HEK293 (cell line): ENCODE data around the gene TKTL2.
"Not testable (repeated sequence)": the region's sequence is repeated elsewhere in the genome, so short reads cannot be mapped to it uniquely, and the experiment has no call there.

ENCODE experiments used
- CTCF ChIA-PET: fragments of 350-600 bp; formaldehyde crosslinking; extraction: SDS; loops from one replicate; lab custom pipeline; 2021; ENCODE audit warnings: antibody characterized with exemption; lab: Yijun Ruan, JAX
- POLR2A ChIA-PET: fragments of 300-600 bp; formaldehyde crosslinking; extraction: SDS; loops from one replicate; lab custom pipeline; 2020; ENCODE audit warnings: antibody characterized with exemption, inconsistent platforms; lab: Yijun Ruan, JAX
- H3K27ac ChIP-seq: fragments of 200-500 bp; sonication (Bioruptor generic); 2 replicates; pipeline ENCODE4 v1.5.1; 2014; ENCODE audit warnings: low read depth, low read length, control low read depth, inconsistent platforms; ENCODE audit errors: extremely low read depth
- H3K36me3 ChIP-seq, 2 experiments: fragments of 200-500 bp in 1 of 2; sonication (Bioruptor generic) in 1 of 2; 1 replicate in 1 of 2; 2 replicates in 1 of 2; pipeline ENCODE4 v1.5.1; 2014 to 2017; ENCODE audit warnings: inconsistent platforms in 2 of 2, low read length in 2 of 2; ENCODE audit not compliant: control insufficient read depth in 2 of 2, insufficient read depth in 1 of 2
- H3K4me1 ChIP-seq: fragments of 200-500 bp; sonication (Bioruptor generic); 2 replicates; pipeline ENCODE4 v1.5.1; 2014; ENCODE audit warnings: mild to moderate bottlenecking, low read length, inconsistent platforms; ENCODE audit not compliant: control insufficient read depth, insufficient read depth
- H3K4me3 ChIP-seq: 2 replicates; pipeline ENCODE4 v1.5.1; 2011; ENCODE audit warnings: low read depth, mild to moderate bottlenecking, control low read depth, low read length, moderate library complexity
- H3K9me3 ChIP-seq: fragments of 200-500 bp; sonication (Bioruptor generic); 2 replicates; pipeline ENCODE4 v1.5.1; 2014; ENCODE audit warnings: low read depth, low read length, inconsistent platforms; ENCODE audit not compliant: control insufficient read depth, insufficient read depth
- BCL11B ChIP-seq: fragments of 450-650 bp; formaldehyde crosslinking; IDR thresholded peaks from 2 replicates; pipeline ENCODE4 v1.5.1; 2016; ENCODE audit warnings: low read depth, missing biosample characterization, missing genetic modification characterization
- MYNN ChIP-seq: fragments of 450-650 bp; formaldehyde crosslinking; IDR thresholded peaks from 2 replicates; pipeline ENCODE4 v1.5.1; 2016; ENCODE audit warnings: missing biosample characterization, missing genetic modification characterization, borderline replicate concordance
- REPIN1 ChIP-seq: fragments of 450-650 bp; formaldehyde crosslinking; IDR thresholded peaks from 2 replicates; pipeline ENCODE4 v1.5.1; 2017; ENCODE audit warnings: missing biosample characterization, missing genetic modification characterization, low read depth
- WT1 ChIP-seq: fragments of 450-650 bp; formaldehyde crosslinking; IDR thresholded peaks from 2 replicates; pipeline ENCODE4 v1.5.1; 2016; ENCODE audit warnings: missing biosample characterization, missing genetic modification characterization
- ZEB2 ChIP-seq: fragments of 450-650 bp; formaldehyde crosslinking; IDR thresholded peaks from 2 replicates; pipeline ENCODE4 v1.5.1; 2016; ENCODE audit warnings: missing biosample characterization, missing genetic modification characterization
- ZNF121 ChIP-seq: fragments of 450-650 bp; formaldehyde crosslinking; IDR thresholded peaks from 2 replicates; pipeline ENCODE4 v1.5.1; 2016; ENCODE audit warnings: missing biosample characterization, missing genetic modification characterization
- ZNF19 ChIP-seq: fragments of 450-650 bp; formaldehyde crosslinking; IDR thresholded peaks from 2 replicates; pipeline ENCODE4; 2016; ENCODE audit warnings: missing biosample characterization, missing genetic modification characterization, low read depth
- ZNF324 ChIP-seq: fragments of 450-650 bp; formaldehyde crosslinking; IDR thresholded peaks from 2 replicates; pipeline ENCODE4 v1.5.1; 2016; ENCODE audit warnings: missing biosample characterization, missing genetic modification characterization
- ZNF423 ChIP-seq: fragments of 450-650 bp; formaldehyde crosslinking; IDR thresholded peaks from 2 replicates; pipeline ENCODE4 v1.5.1; 2016; ENCODE audit warnings: missing biosample characterization, missing genetic modification characterization
- TF ChIP-seq, protein P1 (sequence below): fragments of 450-650 bp; formaldehyde crosslinking; IDR thresholded peaks from 2 replicates; pipeline ENCODE4 v1.5.1; 2017; ENCODE audit warnings: missing biosample characterization, mild to moderate bottlenecking, missing genetic modification characterization, moderate library complexity
- TF ChIP-seq, protein P2 (sequence below): fragments of 450-650 bp; formaldehyde crosslinking; conservative IDR thresholded peaks from 2 replicates; pipeline ENCODE4 v1.5.1; 2016; ENCODE audit warnings: low read depth, missing biosample characterization, missing genetic modification characterization

Gene TKTL2

DNA sequence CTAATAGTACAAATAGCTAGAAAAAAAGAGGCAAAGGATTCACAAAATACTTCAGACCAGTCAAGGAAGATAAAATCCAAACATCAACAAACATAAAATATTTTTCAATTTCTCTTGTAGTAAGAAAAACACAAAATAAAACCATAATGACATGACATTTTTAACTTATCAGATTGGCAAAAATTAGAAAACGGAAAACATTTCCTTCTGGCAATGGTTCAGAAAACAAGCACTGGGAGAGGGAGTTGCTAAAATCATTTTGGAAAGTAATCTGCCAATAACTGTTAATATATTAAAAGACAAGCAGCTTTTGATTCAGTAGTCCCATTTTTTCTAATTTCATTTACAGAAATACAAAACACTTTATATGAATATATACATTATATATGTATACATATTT, 26.1 kb downstream of the TKTL2 start:
- POLR2A ChIA-PET, result no interaction called here
- Histone ChIP-seq H3K27ac (no peak overlapping the region), H3K9me3 (no peaks in the 10 kb centered on the region), H3K4me3 (no peak overlapping the region), H3K36me3 (no peaks in the 10 kb centered on the region), H3K4me1 (no peaks in the 10 kb centered on the region)
- CTCF ChIA-PET, result no interaction called here
- TF ChIP-seq BCL11B (tag by site-specific recombination) (no peak), REPIN1 (tag by site-specific recombination) (no peak), WT1 (no peak)
- TF ChIP-seq, protein P1, sequence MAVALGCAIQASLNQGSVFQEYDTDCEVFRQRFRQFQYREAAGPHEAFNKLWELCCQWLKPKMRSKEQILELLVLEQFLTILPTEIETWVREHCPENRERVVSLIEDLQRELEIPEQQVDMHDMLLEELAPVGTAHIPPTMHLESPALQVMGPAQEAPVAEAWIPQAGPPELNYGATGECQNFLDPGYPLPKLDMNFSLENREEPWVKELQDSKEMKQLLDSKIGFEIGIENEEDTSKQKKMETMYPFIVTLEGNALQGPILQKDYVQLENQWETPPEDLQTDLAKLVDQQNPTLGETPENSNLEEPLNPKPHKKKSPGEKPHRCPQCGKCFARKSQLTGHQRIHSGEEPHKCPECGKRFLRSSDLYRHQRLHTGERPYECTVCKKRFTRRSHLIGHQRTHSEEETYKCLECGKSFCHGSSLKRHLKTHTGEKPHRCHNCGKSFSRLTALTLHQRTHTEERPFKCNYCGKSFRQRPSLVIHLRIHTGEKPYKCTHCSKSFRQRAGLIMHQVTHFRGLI (tag by site-specific recombination), result no peak
- TF ChIP-seq, all 188 proteins: peak for 0

DNA sequence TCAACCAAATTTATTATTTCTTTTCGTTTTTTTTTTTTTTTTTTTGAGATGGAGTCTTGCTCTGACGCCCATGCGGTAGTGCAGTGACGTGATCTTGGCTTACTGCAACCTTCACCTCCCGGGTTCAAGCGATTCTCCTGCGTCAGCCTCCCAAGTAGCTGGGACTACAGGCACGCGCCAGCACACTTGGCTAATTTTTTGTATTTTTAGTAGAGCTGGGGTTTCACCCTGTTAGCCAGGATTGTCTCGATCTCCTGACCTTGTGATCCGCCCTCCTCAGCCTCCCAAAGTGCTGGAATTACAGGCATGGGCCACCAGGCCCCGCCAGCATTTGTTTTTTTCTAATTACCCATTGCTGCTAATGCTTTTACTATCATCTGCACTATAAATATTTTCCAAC, 26.5 kb downstream of the TKTL2 start:
- POLR2A ChIA-PET, H3K27ac ChIP-seq, H3K36me3 ChIP-seq, H3K4me1 ChIP-seq, CTCF ChIA-PET, H3K9me3 ChIP-seq, H3K4me3 ChIP-seq: not testable (repeated sequence)

DNA sequence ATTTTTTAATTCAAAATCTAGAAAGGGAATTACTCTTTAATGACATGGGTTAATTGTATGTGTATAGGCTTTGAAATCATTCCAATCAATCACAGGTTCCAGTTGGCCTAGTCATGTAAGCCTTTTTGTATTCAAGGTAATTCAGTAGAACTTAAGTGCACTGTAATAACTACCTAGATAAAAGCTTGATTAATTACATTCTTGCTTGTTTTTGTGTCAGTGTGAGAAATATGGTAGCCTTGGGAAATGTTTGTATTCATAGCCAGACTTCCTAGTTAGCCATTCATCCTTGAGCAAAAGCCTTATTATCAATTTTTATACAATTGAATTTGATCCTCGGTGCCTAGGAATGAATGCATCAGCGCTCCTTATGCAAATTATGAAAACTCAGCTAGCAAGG, 33.5 kb downstream of the TKTL2 start:
- ChIA-PET POLR2A (no interaction called here), CTCF (interaction anchor here (0.7 kb wide), 1 partner anchor 109 kb away, joined by 4 read pairs; no protein-coding TSS in a partner anchor)
- Histone ChIP-seq H3K4me3 (no peak overlapping the region), H3K9me3 (no peaks in the 10 kb centered on the region), H3K36me3 (no peaks in the 10 kb centered on the region), H3K27ac (no peak overlapping the region), H3K4me1 (no peaks in the 10 kb centered on the region)
- TF ChIP-seq MYNN (tag by site-specific recombination) (no peak), ZNF19 (no peak), ZNF121 (tag by site-specific recombination) (no peak), ZNF324 (tag by site-specific recombination) (no peak), ZNF423 (tag by site-specific recombination) (no peak), ZEB2 (tag by site-specific recombination) (no peak)
- TF ChIP-seq, protein P2, sequence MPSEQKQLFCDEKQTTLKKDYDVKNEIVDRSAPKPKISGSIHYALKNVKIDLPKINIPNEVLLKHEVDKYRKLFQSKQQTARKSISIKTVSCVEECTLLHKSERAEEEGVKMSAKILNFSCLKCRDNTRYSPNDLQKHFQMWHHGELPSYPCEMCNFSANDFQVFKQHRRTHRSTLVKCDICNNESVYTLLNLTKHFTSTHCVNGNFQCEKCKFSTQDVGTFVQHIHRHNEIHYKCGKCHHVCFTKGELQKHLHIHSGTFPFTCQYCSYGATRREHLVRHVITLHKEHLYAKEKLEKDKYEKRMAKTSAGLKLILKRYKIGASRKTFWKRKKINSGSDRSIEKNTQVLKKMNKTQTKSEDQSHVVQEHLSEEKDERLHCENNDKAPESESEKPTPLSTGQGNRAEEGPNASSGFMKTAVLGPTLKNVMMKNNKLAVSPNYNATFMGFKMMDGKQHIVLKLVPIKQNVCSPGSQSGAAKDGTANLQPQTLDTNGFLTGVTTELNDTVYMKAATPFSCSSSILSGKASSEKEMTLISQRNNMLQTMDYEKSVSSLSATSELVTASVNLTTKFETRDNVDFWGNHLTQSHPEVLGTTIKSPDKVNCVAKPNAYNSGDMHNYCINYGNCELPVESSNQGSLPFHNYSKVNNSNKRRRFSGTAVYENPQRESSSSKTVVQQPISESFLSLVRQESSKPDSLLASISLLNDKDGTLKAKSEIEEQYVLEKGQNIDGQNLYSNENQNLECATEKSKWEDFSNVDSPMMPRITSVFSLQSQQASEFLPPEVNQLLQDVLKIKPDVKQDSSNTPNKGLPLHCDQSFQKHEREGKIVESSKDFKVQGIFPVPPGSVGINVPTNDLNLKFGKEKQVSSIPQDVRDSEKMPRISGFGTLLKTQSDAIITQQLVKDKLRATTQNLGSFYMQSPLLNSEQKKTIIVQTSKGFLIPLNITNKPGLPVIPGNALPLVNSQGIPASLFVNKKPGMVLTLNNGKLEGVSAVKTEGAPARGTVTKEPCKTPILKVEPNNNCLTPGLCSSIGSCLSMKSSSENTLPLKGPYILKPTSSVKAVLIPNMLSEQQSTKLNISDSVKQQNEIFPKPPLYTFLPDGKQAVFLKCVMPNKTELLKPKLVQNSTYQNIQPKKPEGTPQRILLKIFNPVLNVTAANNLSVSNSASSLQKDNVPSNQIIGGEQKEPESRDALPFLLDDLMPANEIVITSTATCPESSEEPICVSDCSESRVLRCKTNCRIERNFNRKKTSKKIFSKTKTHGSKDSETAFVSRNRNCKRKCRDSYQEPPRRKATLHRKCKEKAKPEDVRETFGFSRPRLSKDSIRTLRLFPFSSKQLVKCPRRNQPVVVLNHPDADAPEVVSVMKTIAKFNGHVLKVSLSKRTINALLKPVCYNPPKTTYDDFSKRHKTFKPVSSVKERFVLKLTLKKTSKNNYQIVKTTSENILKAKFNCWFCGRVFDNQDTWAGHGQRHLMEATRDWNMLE, result no peak
